Adipose tissue (tissue), 3 donors: ENCODE measurements around the gene BIRC2. TPM values are rescaled to one million over a fixed set of nuclear protein-coding genes. Genes with fewer than 3 reads are reported as not detected.
"Not testable (repeated sequence)": the region's sequence is repeated elsewhere in the genome, so short reads cannot be mapped to it uniquely, and the experiment has no call there.

Source experiments
- H3K27ac ChIP-seq: one replicate; pipeline ENCODE4 v1.5.1; 2013; ENCODE audit warnings: low read depth, low read length
- WGBS, 3 donors: extraction: QIAGEN DNeasy Blood & Tissue Kit; methylation state at CpG; one replicate each; pipeline ENCODE4 v1.1.7; 2013; 5-methylcytosine and 5-hydroxymethylcytosine counted together
- polyA plus RNA-seq, 3 donors: library from polyadenylated mRNA; stranded (reverse); fragments of 200-250 nt; gene quantifications; one replicate each; pipeline ENCODE4 v1.2.3, GENCODE V29; 2013
- donor health status: healthy with polysubstance abuse.
- donor health status: Bipolar disorder and iron deficiency.
- donor health status: healthy.

The BIRC2 gene
- polyA plus RNA-seq, 3 donors, result 18.3 to 36.0 (median 18.6) TPM

DNA sequence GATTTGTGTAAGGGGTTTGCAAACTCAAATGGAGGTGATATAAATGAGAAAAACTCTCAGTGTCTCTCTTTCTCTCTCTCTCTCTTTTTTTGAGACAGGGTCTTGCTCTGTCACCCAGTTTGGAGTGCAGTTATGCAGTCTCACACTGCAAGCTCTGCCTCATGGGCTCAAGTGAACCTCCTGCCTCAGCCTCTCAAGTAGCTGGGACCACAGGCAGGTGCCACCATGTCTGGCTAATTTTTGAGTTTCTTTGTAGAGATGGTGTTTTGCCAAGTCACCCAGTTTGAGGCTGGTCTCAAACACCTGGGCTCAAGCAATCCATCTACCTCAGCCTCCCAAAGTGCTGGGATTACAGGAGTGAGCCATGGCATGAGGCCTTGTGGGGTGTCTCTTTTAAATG, 26.8 kb upstream of the BIRC2 start:
- no peak overlapping the region for H3K27ac ChIP-seq

- no peak overlapping the region for H3K27ac ChIP-seq
These were observed 26.3 kb upstream of the BIRC2 start for GRCh38 chr11:102320679-102321078.

GRCh38 chr11:102322560-102322959, 24.5 kb upstream of the BIRC2 start:
- 38 to 70% (median 47%) methylated on average over 2 of the region's 2 CpGs for WGBS, 3 donors
- H3K27ac ChIP-seq, result no peak overlapping the region

DNA sequence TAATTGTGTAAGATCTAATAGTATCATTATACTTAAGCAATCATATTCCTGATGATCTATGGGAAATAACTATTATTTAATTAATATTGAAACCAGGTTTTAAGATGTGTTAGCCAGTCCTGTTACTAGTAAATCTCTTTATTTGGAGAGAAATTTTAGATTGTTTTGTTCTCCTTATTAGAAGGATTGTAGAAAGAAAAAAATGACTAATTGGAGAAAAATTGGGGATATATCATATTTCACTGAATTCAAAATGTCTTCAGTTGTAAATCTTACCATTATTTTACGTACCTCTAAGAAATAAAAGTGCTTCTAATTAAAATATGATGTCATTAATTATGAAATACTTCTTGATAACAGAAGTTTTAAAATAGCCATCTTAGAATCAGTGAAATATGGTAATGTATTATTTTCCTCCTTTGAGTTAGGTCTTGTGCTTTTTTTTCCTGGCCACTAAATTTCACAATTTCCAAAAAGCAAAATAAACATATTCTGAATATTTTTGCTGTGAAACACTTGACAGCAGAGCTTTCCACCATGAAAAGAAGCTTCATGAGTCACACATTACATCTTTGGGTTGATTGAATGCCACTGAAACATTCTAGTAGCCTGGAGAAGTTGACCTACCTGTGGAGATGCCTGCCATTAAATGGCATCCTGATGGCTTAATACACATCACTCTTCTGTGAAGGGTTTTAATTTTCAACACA, 23.3 kb upstream of the BIRC2 start:
- WGBS, 3 donors, result 93 to 98% (median 96%) methylated on average over 1 of the region's 1 CpG
- no peak overlapping the region for H3K27ac ChIP-seq

GRCh38 chr11:102325088-102325487, 21.9 kb upstream of the BIRC2 start:
- H3K27ac ChIP-seq, result no peak overlapping the region
- WGBS, 3 donors, result 82 to 90% (median 90%) methylated on average over 3 of the region's 3 CpGs

- no peak overlapping the region for H3K27ac ChIP-seq
- WGBS, 3 donors, result 93 to 99% (median 95%) methylated on average over 1 of the region's 1 CpG
These were observed 18.3 kb upstream of the BIRC2 start for GRCh38 chr11:102328748-102329147.

DNA sequence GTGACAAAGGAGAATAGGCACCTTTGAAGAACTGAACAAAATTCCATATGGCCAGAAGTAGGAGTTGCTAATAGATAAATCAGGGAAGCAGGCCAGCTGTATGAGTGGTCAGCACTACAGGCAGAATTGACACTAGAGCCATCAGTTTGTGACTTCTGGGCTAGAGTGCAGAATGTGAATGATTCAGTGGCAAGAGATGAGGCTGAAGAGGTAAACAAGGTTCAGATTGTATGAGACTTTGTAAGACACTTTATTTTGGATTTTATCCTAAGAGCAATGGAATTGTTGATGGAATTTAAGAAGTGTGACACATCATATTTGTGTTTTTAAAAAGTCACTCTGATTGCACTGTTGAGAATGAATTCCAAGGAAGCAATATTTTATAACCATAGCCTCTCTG, 16.8 kb upstream of the BIRC2 start:
- no peak overlapping the region for H3K27ac ChIP-seq

GRCh38 chr11:102331341-102331740, 15.7 kb upstream of the BIRC2 start:
- no peak overlapping the region for H3K27ac ChIP-seq
- 78 to 91% (median 89%) methylated on average over 2 of the region's 2 CpGs for WGBS, 3 donors

DNA sequence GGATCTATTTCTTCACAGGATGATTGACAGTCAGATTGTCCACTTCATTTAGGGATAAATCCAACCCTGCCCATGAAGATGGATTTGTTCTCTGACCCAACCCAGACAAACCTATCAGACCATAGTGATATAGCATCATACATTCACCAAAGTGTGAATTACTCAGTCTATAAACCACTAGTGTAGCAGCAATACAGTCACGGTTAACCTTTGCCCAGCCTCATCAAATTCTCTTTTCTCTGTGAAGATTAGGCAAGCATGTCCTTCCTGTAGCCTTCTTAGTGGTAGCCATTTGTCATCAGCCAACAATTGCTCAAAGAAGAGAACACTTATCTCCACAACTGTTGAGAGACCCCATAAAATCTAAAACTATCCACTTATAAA, 14.4 kb upstream of the BIRC2 start:
- WGBS, 3 donors, result 40 to 81% (median 65%) methylated on average over 1 of the region's 1 CpG
- H3K27ac ChIP-seq, result no peak overlapping the region

DNA sequence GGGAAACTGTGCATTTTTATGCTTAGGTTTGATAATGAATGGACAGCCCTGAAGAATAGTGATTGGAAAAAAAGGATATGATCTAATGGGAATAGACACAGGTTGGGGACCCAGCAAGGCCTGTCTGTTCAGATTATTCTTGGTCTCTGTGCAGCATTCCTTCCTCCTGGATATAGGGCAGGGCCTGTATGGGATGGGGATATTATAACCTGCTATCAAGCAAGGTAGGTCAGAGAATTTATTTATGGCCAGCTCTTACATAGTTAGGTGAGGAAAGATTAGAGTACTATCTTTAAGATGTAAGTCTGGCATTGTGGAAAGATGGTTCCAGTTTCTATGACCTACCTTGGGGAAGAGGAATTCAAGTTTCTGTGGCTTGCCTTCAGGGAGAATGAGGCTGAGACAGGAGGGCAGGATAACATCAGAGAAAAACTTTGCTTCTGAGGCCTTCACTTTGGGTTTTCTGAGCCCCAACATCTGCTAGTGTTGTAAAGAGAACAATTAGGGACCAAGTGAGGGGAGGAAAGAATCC, 8.5 kb upstream of the BIRC2 start:
- H3K27ac ChIP-seq, result no peak overlapping the region

DNA sequence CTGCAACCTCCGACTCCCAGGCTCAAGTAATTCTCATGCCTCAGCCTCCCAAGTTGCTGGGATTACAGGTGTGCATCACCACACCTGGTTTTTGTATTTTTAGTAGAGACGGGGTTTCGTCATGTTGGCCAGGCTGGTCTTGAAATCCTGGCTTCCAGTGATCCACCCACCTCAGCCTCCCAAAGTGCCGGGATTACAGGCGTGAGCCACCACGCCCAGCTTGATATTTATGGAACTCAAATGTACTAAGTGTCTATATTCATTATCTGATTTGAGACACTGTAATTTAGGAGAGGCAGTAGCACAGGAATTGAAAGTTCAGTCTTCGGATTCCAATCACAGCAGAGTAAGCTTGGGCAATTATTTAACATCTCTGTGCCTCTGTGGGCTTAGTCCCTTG, 5.7 kb upstream of the BIRC2 start:
- 75 to 87% (median 82%) methylated on average over 7 of the region's 7 CpGs for WGBS, 3 donors
- not testable (repeated sequence) for H3K27ac ChIP-seq

DNA sequence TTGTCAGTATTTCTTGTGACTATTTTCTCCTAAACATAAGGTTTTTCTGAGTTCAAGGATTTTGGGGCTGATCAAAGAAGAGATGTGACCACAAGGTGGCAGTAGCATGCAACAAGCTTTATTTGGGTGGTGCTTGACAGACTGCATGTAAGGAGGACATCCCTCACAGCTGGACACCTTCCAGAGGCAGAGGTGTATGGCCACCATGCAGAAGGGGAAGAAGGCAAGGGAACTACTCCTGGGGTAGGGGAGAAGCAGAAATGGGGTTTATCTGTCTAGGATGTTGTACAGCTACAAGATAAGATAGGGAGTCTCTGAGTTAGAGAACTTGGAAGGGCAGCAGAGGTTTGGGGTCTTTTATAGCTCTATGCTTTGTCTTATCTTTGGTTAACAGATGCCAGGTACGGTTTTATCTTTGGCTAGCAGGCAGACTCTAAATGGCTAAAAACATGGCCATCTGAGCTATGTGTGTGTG, 5.1 kb upstream of the BIRC2 start:
- H3K27ac ChIP-seq, result no peak overlapping the region
- 10 to 23% (median 13%) methylated on average over 1 of the region's 1 CpG for WGBS, 3 donors

DNA sequence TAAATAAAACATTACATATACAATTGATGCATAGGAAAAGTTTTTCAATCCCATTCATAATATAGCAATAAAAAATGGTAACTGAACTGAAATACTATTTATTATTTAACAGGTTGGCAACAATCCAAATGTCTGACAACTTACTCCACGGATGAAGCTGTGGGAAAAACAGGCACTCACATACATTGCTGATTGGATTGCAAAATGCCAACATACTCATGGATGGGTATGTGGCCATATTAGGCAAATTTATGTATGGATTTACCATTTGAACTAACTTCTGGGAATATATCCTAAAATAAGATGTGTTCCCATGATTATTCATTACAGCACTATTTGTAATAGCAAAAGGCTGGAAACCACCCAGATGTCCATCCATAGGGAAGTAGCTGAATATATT, 3.2 kb upstream of the BIRC2 start:
- H3K27ac ChIP-seq, result no peak overlapping the region
- WGBS, 3 donors, result 18 to 49% (median 26%) methylated on average over 1 of the region's 1 CpG

DNA sequence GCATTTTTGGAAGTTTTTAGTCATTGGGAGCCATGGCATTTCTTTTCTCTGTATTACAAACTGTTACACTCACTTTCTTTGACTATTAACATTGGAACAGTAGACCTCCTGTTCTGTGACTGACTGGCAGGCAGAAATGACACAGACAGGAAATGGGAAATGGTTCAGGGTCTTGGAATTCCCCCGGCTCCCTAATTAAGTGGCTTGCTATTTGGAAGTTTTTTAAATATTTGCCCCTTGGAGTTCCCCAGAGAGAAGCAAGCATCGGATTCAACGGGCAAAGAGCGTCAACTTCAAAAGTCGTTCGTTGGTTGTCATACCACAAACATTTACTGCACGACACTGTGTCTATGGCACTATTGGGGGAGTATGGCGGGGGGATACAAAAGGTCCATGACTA, 1.1 kb upstream of the BIRC2 start:
- H3K27ac ChIP-seq, result no peak overlapping the region
- WGBS, 3 donors, result 12 to 27% (median 26%) methylated on average over 8 of the region's 8 CpGs

DNA sequence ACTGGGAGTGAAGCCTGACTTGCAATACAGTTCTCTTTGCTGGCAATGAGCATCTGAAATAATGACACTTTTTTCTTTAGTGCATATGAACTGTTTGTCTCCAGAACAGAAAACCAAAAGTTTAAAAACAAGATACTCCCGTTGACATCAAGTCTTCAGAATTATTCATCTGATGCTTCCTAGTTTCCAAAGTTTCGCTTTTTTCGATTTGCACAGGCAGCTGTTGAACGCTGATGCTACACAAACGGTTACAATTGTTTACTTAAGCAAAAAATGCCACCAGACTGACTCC, 612 bp upstream of the BIRC2 start:
- peak overlapping the region; percentile 99 for H3K27ac ChIP-seq
- 0% methylated on average over 5 of the region's 5 CpGs for WGBS, 3 donors

- WGBS, 3 donors, result 0% methylated on average over 33 of the region's 33 CpGs
- H3K27ac ChIP-seq, result peak overlapping the region; percentile 99
These were observed 702 bp downstream of the BIRC2 start for GRCh38 chr11:102347462-102348370.

DNA sequence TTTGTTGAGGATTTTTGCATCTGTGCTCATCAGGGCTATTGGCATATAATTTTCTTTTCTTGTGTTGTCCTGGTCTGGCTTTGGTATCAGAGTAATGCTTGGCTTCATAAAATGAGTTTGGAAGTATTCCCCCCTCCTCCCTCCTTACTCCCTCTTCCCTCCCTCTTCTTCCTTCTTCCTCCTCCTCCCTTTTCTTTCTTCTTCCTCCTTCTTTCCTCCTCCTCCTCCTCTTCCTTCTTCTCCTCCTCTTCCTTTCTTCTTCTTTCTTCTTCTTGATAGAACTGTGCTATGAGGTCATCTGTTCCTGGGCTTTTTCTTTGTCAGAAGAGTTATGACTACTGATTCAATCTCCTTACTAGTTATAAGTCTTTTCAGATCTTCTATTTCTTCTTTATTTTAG, 10.1 kb downstream of the BIRC2 start:
- H3K27ac ChIP-seq, result no peak overlapping the region

- no peak overlapping the region for H3K27ac ChIP-seq
- WGBS, 3 donors, result 78 to 99% (median 84%) methylated on average over 3 of the region's 3 CpGs
These were observed 12.4 kb downstream of the BIRC2 start for GRCh38 chr11:102359372-102359771.

DNA sequence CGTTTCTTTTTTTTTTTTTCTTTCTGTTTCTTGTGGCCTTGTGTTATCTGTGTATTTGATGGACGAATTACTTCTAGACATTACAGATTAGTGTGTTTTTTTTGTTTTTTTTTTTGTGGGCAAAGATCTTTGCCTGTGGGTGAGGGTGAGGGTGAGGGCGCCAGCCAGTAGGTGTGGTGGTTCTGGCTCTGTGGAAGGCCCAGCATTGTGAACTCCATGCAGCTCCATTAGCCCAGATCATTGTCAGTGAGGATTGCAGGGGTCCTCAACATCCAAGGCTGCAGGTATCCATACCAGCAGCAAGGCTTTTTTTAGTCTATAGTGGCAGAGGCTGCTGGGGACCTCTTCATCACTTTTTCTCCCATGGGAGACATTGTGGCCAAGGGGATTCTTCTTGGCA, 13.7 kb downstream of the BIRC2 start:
- WGBS, 3 donors, result 62 to 97% (median 95%) methylated on average over 3 of the region's 3 CpGs
- no peak overlapping the region for H3K27ac ChIP-seq
